ENCODE data around the gene PODXL2.

The PODXL2 gene

DNA sequence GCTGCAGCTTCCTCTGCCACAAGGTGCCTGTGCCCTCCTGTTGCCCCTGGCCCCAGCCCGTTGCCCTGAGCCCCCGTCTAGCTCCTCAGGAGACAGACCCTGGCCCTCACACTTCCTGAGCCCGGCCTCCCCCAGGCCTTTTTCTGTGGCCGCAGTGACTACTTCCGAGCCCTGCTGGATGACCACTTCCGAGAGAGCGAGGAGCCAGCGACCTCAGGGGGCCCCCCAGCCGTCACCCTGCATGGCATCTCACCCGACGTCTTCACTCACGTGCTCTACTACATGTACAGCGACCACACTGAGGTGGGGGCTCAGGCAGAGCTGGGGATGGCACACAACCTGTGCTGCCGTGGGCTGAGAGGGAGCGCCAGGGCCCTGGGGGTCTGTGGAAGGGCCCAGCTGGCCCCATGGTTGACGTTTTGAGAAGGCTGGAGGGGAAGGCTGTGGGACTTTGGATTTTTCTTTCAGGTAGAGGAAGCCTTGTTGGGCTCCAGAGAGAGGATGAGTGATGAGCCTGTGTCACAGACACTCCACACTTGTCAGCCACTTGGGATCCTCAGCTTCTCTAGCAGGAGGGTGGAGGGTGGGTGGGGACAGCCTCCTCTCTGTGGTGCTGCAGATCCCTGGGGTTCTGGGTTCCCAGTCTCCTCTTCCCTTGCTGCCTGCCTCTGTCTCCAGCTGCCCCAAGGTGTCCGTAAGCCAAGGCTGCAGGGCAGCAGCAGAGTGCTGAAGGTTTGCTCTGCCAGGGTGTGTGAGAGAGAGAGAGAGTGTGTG lies 48.7 kb downstream of the PODXL2 start:
- TF ChIP-seq, protein P1, sequence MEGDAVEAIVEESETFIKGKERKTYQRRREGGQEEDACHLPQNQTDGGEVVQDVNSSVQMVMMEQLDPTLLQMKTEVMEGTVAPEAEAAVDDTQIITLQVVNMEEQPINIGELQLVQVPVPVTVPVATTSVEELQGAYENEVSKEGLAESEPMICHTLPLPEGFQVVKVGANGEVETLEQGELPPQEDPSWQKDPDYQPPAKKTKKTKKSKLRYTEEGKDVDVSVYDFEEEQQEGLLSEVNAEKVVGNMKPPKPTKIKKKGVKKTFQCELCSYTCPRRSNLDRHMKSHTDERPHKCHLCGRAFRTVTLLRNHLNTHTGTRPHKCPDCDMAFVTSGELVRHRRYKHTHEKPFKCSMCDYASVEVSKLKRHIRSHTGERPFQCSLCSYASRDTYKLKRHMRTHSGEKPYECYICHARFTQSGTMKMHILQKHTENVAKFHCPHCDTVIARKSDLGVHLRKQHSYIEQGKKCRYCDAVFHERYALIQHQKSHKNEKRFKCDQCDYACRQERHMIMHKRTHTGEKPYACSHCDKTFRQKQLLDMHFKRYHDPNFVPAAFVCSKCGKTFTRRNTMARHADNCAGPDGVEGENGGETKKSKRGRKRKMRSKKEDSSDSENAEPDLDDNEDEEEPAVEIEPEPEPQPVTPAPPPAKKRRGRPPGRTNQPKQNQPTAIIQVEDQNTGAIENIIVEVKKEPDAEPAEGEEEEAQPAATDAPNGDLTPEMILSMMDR (IDR thresholded peaks at IDR 0.05), result no peak

DNA sequence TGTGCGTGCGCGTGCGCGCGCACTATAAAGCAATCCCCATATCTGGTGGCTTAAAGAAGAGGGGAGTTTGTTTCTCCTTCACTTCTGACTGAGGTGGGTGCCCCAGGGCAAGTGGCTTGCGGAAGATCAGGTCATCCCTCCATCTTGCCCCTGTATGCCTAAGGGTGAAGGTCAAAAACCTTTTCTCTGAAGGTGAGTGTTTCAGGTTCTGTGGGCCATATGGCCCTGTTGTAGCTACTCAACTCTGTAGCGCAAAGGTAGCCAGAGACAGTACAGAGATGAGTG lies 49.3 kb downstream of the PODXL2 start:
- TF ChIP-seq, protein P1 (IDR thresholded peaks at IDR 0.05), result no peak

DNA sequence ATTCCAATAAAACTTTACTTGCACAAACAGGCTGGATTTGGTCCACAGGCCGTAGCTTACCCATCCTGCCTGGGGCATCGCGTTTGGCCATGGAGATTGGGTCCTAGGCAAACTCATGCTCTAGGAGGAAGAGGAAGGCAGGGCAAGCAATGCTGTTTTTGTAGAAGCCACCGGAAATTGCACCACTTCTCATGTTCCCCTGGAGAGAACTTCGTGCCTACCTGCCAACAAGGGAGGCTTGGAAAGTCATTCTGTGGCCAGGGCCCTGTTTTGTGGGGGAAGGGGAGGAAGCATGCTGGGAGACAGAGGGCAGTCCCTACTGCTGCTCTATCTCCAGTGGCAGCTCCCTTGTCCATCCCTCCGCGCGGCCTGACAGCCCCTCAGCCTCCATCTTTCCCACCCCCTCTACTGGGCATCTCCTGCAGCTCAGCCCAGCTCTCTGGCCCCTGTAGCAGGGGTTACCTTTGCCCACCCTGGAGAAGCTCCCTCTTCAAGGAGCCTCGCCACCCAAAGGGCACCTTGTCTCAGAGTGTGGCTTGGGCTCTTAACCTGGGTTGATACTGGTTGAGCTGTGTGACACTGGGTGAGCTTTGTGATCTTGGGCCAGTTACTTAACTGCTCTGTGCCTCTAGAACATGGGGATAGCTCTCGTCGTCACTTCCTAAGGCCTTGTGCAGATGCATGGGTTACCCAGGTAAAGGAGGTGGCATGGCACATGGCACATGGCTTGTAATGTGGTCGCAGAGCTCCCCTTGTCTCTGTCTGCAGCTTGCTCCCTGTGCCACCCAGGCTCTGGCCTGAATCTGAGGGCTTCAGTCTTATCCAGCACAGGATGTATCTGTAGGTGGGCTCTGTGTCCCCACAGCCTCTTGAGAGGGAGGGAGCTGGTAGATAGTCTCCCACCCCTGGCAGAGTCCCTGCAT lies 49.9 kb downstream of the PODXL2 start:
- TF ChIP-seq, protein P1 (IDR thresholded peaks at IDR 0.05), result no peak

GRCh38 chr3:127679534-127680145 lies 50.7 kb downstream of the PODXL2 start:
- TF ChIP-seq, protein P1 (IDR thresholded peaks at IDR 0.05), result peak; percentile 37

GRCh38 chr3:127680146-127680661 lies 51.2 kb downstream of the PODXL2 start:
- TF ChIP-seq, protein P1 (IDR thresholded peaks at IDR 0.05), result no peak

DNA sequence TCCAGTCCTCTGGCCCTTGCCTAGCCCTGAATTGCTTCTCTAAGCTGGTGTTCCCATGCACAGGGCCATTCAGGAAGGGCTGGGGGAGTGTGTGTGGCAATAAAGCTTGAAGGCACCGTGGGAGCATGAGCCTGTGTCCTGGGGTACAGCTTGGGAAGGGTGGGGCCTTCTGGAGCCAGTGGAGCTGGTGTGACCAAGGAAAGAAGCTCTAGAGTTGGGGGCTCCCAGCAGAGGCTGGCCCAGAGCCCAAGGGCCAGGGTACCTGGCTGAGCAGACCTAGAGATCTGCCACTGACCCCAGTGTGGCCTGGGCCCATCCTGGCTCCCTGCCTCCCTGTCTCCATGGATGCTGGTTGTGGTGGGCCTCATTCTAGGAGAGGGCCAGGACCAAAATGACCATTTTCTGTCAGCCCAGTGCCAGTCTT lies 51.8 kb downstream of the PODXL2 start:
- TF ChIP-seq, protein P1 (IDR thresholded peaks at IDR 0.05), result no peak

DNA sequence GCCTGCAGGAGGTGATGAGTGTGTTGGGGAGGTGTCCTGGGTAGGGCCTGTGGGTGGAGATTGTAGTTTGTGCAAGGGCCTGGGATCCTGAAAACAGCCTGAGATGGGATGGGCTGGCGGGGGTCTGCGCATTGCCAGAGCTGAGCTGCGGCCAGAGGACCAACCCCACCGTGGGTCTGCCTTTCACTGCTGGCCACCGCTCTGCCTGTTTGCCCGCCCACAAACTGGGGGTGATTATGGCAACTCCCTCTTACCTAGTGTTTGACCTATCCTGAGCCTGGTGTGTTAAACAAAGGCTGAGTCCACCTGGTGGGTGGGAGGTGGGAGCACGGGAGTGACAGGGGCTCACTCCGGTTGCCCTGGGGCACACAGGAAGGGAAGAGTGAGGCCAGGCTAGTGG lies 53.6 kb downstream of the PODXL2 start:
- TF ChIP-seq, protein P1 (IDR thresholded peaks at IDR 0.05), result no peak

Measured in LNCAP (cell line).